Activated CD4-positive, alpha-beta T cell treated with anti-CD3 and anti-CD28 coated beads for 36 hours (primary cell): ENCODE results near the gene TEX36. TPM values are rescaled to one million over a fixed set of nuclear protein-coding genes. Genes with fewer than 3 reads are reported as not detected.
"Not testable (repeated sequence)": the region's sequence is repeated elsewhere in the genome, so short reads cannot be mapped to it uniquely, and the experiment has no call there.

Source experiments
- ATAC-seq: fragments of 200-7000 bp; cut with Tn5 transposase; one replicate; pipeline ENCODE4 v1.10.0; 2021; ENCODE audit warnings: mild to moderate bottlenecking, moderate library complexity
- CTCF ChIA-PET: fragments of 350-600 bp; sonication (Branson Sonifier 250); formaldehyde crosslinking; loops from one replicate; lab custom pipeline; 2021; ENCODE audit warnings: antibody characterized with exemption; lab: Charles Lee
- POLR2A ChIA-PET: fragments of 350-600 bp; sonication (Branson Sonifier 250); formaldehyde crosslinking; loops from one replicate; lab custom pipeline; 2021; ENCODE audit warnings: antibody characterized with exemption, inconsistent platforms; lab: Charles Lee
- DNase-seq: peaks from one replicate; pipeline ENCODE4 v3.0.0-alpha.2; 2020
- H3K27ac Mint-ChIP-seq: one replicate; pipeline ENCODE4 v1.8.0; 2021; ENCODE audit warnings: mixed read lengths
- H3K27me3 Mint-ChIP-seq: one replicate; pipeline ENCODE4 v1.8.0; 2021; ENCODE audit warnings: mixed read lengths
- H3K36me3 Mint-ChIP-seq: one replicate; pipeline ENCODE4 v1.8.0; 2021; ENCODE audit warnings: low read depth, mixed read lengths
- H3K4me1 Mint-ChIP-seq: one replicate; pipeline ENCODE4 v1.8.0; 2021; ENCODE audit warnings: mixed read lengths
- H3K4me3 Mint-ChIP-seq: one replicate; pipeline ENCODE4 v1.8.0; 2021; ENCODE audit warnings: mild to moderate bottlenecking, moderate library complexity, mixed read lengths
- H3K9me3 Mint-ChIP-seq: one replicate; pipeline ENCODE4 v1.8.0; 2021; ENCODE audit warnings: low read depth, mixed read lengths
- intact Hi-C, 2 experiments: fragments of 100-400 bp; cut with DNase I in 1 of 2; cut with micrococcal nuclease in 1 of 2; formaldehyde crosslinking; loops; one replicate each; pipeline versions ENCODE4 v1.14.2 to v1.15.1; 2022 to 2024; cut with DNase I, micrococcal nuclease
- total RNA-seq, 2 experiments: library from RNA; stranded (reverse); gene quantifications; one replicate each; pipeline ENCODE4 v1.2.3, GENCODE V29; 2021

Gene TEX36
- total RNA-seq, 2 experiments from 2014 or later = not detected

DNA sequence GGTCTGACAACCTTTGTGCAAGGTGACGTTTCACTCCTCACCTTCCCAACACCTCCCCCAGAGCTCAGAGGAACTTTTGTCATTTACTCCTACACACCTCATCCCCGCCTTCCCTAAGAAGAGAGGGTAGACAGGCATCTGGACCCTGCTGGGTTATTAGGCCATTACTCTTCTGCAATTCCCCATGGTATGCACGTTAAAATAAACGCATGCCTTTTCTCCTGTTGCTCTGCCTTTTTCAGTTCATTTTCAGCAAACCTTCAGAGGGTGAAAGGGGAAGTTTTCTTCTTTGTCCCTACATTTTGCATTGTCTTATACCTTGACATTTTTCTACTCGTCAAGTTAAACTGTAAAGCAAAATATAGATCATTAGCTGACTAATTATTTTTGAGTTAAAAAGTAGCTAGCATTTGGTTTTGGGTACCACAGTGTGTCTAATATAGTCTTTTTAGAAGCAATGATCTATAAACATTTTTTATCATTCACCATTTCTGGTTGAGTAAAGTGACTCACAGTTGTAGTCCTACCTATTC lies 26.1 kb upstream of the TEX36 start:
- peaks cover 2% of the 10 kb centered on the region for H3K36me3 Mint-ChIP-seq
- ChIA-PET CTCF (no interaction called here), POLR2A (no interaction called here)
- no peaks in the 10 kb centered on the region for H3K27me3 Mint-ChIP-seq
- no peak overlapping the region for H3K4me3 Mint-ChIP-seq
- no peaks in the 10 kb centered on the region for H3K4me1 Mint-ChIP-seq
- ATAC-seq (no peak), DNase-seq (no peak)
- intact Hi-C loops = no loop called here
- no peak overlapping the region for H3K27ac Mint-ChIP-seq
- H3K9me3 Mint-ChIP-seq = peaks cover 19% of the 10 kb centered on the region

DNA sequence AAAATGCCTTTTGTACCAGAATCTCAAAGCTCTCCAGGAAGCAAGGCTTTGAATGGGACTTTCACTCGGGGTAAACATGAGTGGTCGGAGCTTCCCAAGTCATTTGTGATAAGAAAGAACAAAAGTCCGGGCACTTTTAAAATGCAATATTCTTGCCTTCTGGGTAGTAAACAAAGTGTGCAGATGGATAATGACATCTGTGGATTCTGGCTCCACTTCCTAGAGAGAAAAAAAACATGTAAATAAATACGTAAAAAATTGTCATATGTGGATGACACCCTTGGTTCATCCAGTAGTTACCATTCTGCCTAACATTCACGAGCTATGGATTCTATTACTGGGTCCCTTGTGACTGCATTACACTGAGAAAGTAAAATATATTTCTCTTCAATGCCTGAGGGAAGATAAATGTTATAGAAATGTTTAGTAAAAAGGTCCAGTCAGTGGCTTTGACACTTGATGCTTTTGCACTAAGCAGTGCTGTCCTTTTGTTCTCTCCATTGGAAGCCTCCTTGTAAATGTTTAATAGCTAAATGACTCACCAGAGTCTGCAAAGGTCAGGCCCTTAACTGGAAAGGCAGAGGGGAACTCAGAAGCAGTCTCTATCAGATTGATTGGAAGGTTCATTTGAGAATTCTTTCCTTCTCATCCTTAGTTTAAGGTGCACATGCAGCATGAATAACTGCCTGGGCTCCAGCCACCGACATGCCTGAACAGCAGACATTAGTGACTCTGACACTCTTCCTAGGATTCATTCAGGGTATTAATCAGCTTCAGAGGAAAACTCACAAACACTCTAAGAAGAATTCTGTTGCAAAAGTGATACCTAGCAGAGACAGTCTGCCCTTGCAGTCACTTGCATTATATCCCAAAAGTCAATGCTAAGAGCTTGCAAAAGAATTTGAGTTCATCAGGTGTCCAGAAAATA lies 24.8 kb upstream of the TEX36 start:
- POLR2A ChIA-PET = no interaction called here
- Mint-ChIP-seq H3K9me3 (peaks cover 13% of the 10 kb centered on the region), H3K4me1 (no peaks in the 10 kb centered on the region), H3K27me3 (no peaks in the 10 kb centered on the region), H3K36me3 (peaks cover 2% of the 10 kb centered on the region), H3K27ac (no peak overlapping the region), H3K4me3 (no peak overlapping the region)
- intact Hi-C loops = no loop called here
- ATAC-seq (no peak), DNase-seq (no peak)
- CTCF ChIA-PET = interaction anchor here (0.7 to 0.9 kb wide), 2 partner anchors 13 to 16 kb away, joined by 3 read pairs; no protein-coding TSS in a partner anchor

DNA sequence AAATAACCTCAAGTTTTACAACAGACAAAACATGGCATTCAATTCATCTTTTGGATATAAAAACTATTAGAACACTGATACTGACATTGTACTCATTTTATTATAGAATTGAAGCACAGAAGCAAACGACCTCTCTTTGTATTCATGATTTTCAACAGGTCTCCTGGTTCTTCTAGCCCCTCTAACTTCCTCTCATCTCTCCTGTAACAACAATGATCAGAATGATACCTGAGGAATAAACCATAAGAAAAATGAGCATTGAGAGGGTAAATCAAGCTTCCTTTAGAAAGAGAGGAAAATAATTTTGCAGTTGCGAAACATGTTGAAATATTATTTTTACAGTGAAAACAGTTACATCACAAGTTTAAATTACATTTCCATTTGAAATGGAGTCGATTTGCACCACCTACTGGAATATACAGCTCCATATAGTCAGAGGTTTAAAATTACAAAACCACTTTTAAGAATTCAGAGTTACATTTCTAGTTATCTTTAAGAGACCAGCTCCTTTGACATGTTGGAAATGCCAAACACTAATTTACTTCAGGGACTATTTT lies 17.5 kb upstream of the TEX36 start:
- Mint-ChIP-seq H3K27me3 (no peaks in the 10 kb centered on the region), H3K36me3 (no peaks in the 10 kb centered on the region), H3K4me3 (no peak overlapping the region), H3K9me3 (no peaks in the 10 kb centered on the region), H3K4me1 (no peaks in the 10 kb centered on the region), H3K27ac (no peak overlapping the region)
- no peak for ATAC-seq
- intact Hi-C loops = no loop called here
- CTCF ChIA-PET = interaction anchor here (0.6 to 0.8 kb wide), 2 partner anchors 133 to 418 kb away, joined by 3 to 4 read pairs; no protein-coding TSS in a partner anchor
- no peak for DNase-seq
- POLR2A ChIA-PET = no interaction called here

DNA sequence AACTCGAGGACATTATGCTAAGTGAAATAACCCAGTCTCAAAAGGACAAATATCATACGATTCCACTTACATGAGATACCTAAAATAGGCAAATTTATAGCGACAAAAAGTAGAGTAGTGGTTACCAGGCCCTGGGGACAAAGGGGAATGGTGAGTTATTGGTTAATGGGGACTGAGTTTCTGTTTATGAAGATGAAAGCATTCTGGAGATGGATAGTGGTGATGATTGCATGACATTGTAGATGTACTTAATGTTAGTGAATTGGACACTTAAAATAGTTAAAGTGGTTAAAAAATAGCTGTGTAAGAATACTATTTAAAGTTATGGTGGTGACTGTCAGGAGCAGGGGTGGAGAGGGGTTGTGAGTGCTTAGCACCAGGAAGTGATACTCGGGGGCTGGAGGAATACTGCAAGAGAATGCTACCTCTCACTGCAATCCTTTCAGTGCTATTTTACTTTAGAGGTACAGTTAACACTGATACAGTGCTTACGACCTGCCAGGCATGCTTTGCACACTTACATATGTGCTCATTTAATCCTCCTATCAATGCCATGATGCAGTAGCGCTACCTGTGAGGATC lies 16.7 kb upstream of the TEX36 start:
- H3K27ac Mint-ChIP-seq = no peak overlapping the region
- no peak overlapping the region for H3K4me3 Mint-ChIP-seq
- no peak for DNase-seq
- CTCF ChIA-PET = no interaction called here
- POLR2A ChIA-PET = no interaction called here
- no peaks in the 10 kb centered on the region for H3K9me3 Mint-ChIP-seq
- H3K27me3 Mint-ChIP-seq = no peaks in the 10 kb centered on the region
- no peaks in the 10 kb centered on the region for H3K36me3 Mint-ChIP-seq
- H3K4me1 Mint-ChIP-seq = no peaks in the 10 kb centered on the region
- no peak for ATAC-seq
- intact Hi-C loops = no loop called here

DNA sequence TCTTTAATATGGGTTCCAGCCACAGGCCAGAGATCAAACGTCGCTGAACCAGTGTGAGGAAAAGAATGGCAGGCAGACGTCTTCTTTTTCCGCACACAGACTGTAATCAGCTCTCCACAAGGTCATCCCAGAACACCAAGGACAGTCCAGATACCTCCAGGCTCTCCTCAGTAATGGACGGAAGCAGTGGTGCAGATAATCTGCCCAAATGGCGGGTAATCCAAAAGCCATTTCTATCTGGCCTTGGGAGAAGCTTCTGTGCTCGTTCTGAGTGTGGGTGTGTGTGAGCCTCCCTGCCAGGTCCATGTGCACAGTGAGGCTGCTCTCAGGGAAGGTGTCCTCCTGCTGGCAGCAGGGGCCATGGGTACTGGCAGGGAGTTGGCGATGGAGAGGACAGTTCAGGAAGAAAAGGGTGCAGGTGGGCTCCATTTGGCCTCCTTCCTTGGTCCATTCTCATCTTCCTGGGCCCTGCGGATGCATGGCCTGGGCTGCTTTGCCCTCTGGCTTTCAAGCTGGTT lies 15.6 kb upstream of the TEX36 start:
- Mint-ChIP-seq H3K27me3 (no peaks in the 10 kb centered on the region), H3K36me3 (no peaks in the 10 kb centered on the region), H3K9me3 (no peaks in the 10 kb centered on the region), H3K4me3 (no peak overlapping the region), H3K4me1 (no peaks in the 10 kb centered on the region), H3K27ac (no peak overlapping the region)
- DNase-seq (no peak), ATAC-seq (no peak)
- ChIA-PET CTCF (no interaction called here), POLR2A (no interaction called here)
- intact Hi-C loops = no loop called here

DNA sequence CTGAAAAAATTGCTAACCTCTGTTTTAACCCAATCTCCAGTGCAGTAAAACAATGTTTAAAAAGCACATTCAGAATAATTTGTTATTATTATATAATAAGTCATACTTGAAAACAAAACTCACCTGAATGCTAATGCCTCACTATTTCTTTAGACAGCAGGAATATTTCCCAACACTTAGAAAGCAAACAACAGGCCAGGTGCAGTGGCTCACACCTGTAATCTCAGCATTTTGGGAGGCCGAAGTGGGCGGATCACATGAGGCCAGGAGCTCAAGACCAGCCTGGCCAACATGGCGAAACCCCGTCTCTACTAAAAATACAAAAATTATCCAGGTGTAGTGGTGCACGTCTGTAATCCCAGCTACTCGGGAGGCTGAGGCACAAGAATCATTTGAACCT lies 13.9 kb upstream of the TEX36 start:
- H3K27ac Mint-ChIP-seq, H3K27me3 Mint-ChIP-seq, CTCF ChIA-PET, POLR2A ChIA-PET, H3K4me3 Mint-ChIP-seq, H3K36me3 Mint-ChIP-seq, intact Hi-C loops, H3K4me1 Mint-ChIP-seq, ATAC-seq, DNase-seq, H3K9me3 Mint-ChIP-seq: not testable (repeated sequence)

DNA sequence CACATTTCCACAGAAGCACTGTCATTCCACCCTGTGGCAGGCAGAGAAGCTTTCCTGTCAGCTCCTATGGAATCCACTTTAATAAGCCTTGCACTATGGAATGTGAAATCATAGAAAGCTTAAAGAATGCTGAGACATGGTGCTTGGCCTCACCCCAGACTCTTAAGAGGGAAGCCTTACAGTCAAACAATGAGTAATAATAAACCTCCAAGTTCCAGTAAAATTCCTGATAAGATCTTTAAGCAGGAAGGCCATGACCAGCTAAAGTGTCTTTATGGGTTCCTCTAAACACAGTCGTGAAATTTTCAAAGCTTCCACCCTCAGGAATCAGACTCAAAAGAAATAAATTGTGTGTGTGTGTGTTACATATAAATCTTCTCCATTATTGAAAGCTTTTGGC lies 11.9 kb upstream of the TEX36 start:
- DNase-seq (no peak), ATAC-seq (no peak)
- no peak overlapping the region for H3K27ac Mint-ChIP-seq
- H3K4me1 Mint-ChIP-seq = no peaks in the 10 kb centered on the region
- no peaks in the 10 kb centered on the region for H3K27me3 Mint-ChIP-seq
- intact Hi-C loops = no loop called here
- H3K36me3 Mint-ChIP-seq = no peaks in the 10 kb centered on the region
- CTCF ChIA-PET = interaction anchor here (0.8 kb wide), 1 partner anchor 12 kb away, joined by 3 read pairs; no protein-coding TSS in a partner anchor
- POLR2A ChIA-PET = no interaction called here
- H3K4me3 Mint-ChIP-seq = no peak overlapping the region
- no peaks in the 10 kb centered on the region for H3K9me3 Mint-ChIP-seq

DNA sequence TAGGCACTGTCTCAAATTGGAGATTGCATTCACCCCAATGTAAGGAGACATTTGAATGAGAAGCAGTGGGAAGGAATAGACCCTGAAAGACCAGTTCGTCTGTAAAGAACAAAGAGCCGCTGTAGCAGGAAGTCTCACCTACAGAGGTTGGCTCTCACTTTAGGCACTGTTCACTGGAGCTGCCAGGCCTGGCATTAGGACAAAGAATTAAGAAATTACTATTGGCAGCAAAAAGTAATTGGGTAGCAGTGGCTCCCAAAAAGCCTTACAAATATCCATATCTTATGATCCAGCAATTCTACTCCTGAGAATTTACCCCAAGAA lies 10.5 kb upstream of the TEX36 start:
- no peaks in the 10 kb centered on the region for H3K36me3 Mint-ChIP-seq
- H3K27ac Mint-ChIP-seq = no peak overlapping the region
- ChIA-PET POLR2A (no interaction called here), CTCF (no interaction called here)
- H3K4me3 Mint-ChIP-seq = no peak overlapping the region
- peaks cover 4% of the 10 kb centered on the region for H3K27me3 Mint-ChIP-seq
- intact Hi-C loops = no loop called here
- no peaks in the 10 kb centered on the region for H3K9me3 Mint-ChIP-seq
- ATAC-seq (no peak), DNase-seq (no peak)
- H3K4me1 Mint-ChIP-seq = no peaks in the 10 kb centered on the region

DNA sequence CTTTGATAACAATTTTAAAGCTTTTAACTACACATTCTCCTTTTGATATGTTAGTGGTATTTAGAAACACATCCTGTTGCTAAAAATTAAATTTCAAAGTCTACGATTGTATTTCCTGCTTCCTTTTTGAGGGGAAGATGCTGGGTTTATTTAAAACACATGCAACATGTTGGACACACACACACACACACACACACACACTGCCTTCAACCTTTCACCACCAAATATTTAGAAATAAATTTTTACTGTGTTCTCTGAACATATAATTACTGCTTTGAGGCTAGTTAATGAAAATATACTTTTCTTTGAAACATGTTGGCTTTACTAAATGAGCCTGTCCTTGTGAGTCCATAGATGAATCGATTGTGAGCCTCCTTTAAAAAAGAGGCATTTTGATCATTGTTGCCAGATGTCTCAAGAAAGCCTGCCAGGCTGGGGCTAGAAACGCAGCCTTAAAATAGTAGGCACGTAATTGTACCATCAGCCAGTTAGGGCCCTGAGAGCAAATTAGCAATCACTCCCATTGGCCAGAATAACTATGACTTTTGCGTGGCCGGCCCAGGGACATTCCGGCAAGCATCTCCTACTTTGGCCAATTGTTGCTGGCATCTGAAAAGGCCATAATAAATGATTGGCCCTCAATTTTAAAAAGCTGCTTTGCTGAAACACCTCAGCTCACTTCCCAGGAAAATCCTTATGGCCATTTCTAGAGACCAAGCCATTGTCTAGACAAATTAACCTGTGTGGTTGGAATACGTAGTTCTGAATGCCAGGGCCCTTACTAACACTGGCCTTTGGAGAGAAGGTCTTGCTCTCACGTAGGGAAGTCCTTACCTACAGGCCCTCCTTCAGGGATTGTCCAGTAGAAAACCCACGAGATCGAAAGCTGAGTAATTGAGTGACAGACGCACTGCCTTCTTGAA lies 9.9 kb upstream of the TEX36 start:
- POLR2A ChIA-PET = no interaction called here
- no peak for ATAC-seq
- no peak overlapping the region for H3K27ac Mint-ChIP-seq

DNA sequence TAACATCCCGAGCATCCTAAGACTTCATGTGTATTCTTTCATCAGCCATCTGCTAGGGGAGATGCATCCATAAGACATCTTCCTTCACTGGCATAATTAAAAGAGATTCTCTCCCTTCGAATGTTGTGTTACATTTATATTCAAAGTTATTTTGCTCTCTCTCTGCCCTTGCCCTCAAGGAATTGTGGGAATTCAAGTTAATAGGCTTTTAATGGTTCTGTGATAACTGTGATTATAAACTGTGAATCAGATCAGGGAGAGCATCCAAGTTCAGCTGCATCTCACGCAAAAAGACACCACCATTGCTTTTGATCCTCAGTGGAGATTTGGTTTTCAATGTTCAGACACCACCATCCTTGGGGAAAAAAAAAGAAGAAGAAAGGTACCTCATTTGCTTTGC lies 9.2 kb upstream of the TEX36 start:
- ChIA-PET CTCF (interaction anchor here (0.6 kb wide), 1 partner anchor 15 kb away, joined by 3 read pairs; no protein-coding TSS in a partner anchor), POLR2A (no interaction called here)
- intact Hi-C loops = no loop called here
- no peak for ATAC-seq
- no peak overlapping the region for H3K27ac Mint-ChIP-seq
- no peak overlapping the region for H3K4me3 Mint-ChIP-seq
- no peak for DNase-seq
- no peaks in the 10 kb centered on the region for H3K36me3 Mint-ChIP-seq
- H3K4me1 Mint-ChIP-seq = no peaks in the 10 kb centered on the region
- H3K27me3 Mint-ChIP-seq = peaks cover 4% of the 10 kb centered on the region
- no peaks in the 10 kb centered on the region for H3K9me3 Mint-ChIP-seq

More for the DNA sequence above, 9.9 kb upstream of the TEX36 start:
- Mint-ChIP-seq H3K4me3 (no peak overlapping the region), H3K27me3 (peaks cover 4% of the 10 kb centered on the region), H3K36me3 (no peaks in the 10 kb centered on the region), H3K4me1 (no peaks in the 10 kb centered on the region), H3K9me3 (no peaks in the 10 kb centered on the region)
- DNase-seq = no peak
- CTCF ChIA-PET = no interaction called here
- intact Hi-C loops = no loop called here
